AG04450 (cell line): ENCODE data around the gene EML3. TPM values are rescaled to one million over a fixed set of nuclear protein-coding genes. Genes with fewer than 3 reads are reported as not detected.
"Not testable (repeated sequence)": the region's sequence is repeated elsewhere in the genome, so short reads cannot be mapped to it uniquely, and the experiment has no call there.

Experiments used
- CTCF ChIA-PET: fragments of 300-600, 350-600 bp; formaldehyde crosslinking; extraction: SDS; loops from one replicate; lab custom pipeline; 2022; ENCODE audit warnings: antibody characterized with exemption, inconsistent platforms; lab: Charles Lee
- POLR2A ChIA-PET: fragments of 350-600 bp; formaldehyde crosslinking; extraction: SDS; loops from one replicate; lab custom pipeline; 2021; ENCODE audit warnings: antibody characterized with exemption, inconsistent platforms; lab: Yijun Ruan, JAX
- DNase-seq: peaks from one replicate; pipeline ENCODE4 v3.0.0-alpha.2; 2011; ENCODE audit warnings: low read depth, low spot score
- H3K27ac ChIP-seq: one replicate; pipeline ENCODE4 v1.5.1; 2012; ENCODE audit warnings: low read depth, low read length, control low read depth
- H3K27me3 ChIP-seq: one replicate; pipeline ENCODE4 v1.6.0; 2012; ENCODE audit warnings: low read length; ENCODE audit not compliant: control insufficient read depth, insufficient read depth
- H3K4me3 ChIP-seq: 2 replicates; pipeline ENCODE4 v1.5.1; 2011; ENCODE audit warnings: mild to moderate bottlenecking, low read depth, low read length, control low read depth
- H3K9me3 ChIP-seq: 2 replicates; pipeline ENCODE4 v1.5.1; 2012; ENCODE audit warnings: low read length; ENCODE audit not compliant: control insufficient read depth, insufficient read depth
- CTCF ChIP-seq: IDR thresholded peaks from 2 replicates; pipeline ENCODE4 v1.5.1; 2011; ENCODE audit warnings: low read depth, low read length, control low read depth, inconsistent platforms
- polyA plus RNA-seq: library from polyadenylated mRNA; depleted of rRNA; stranded (reverse); fragments of >200 nt; gene quantifications from 2 replicates; pipeline ENCODE4 v1.2.3, GENCODE V29; 2011

The EML3 gene
- polyA plus RNA-seq, 1 experiment: 18.6 TPM

DNA sequence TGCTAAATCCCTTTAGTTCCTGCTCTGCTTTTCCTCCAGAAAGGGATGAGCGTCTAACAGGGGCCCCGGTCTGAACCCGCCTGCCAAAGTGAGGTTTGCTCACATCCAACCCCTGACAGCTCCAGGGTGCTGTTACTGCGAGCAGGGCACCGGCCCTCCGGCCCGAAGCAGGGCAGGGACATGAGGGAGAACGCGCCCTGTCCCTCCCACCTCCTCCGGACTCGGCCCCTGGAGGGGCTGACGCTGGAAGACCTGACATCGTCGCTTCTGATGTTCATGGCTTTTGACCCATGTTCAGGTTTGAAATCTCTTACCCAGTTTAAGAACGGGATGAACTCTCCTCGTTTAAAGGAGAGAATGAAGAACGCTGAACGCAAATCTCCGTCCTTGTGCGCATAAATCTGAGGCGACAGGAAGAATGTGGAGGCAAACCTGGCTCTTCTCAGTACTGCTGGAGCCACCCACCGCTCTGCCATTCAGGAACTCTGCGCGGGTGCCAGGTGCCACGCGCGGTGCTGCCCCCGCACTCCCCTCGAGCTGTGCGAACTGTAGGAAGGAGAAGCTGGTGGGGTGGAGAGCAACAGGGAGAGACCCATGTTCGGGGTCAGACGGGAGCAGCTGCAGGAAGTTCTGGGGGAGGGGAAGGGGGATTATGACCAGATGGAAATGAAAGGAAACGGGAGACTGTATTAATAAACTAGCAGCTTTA is 38.1 kb downstream of the EML3 start:
- no peak for TF ChIP-seq CTCF
- peak overlapping the region; percentile 73 for H3K4me3 ChIP-seq
- H3K9me3 ChIP-seq: no peaks in the 10 kb centered on the region; the same call in 1 of the 2 replicates
- CTCF ChIA-PET: interaction anchor here (0.6 to 2.7 kb wide), 10 partner anchors 13 to 212 kb away, joined by 3 to 14 read pairs (median 4); partner anchors contain the start of gene MTA2
- DNase-seq: no peak
- no peaks in the 10 kb centered on the region for H3K27me3 ChIP-seq
- peak overlapping the region; percentile 98 for H3K27ac ChIP-seq
- POLR2A ChIA-PET: interaction anchor here (0.5 to 3.7 kb wide), 37 partner anchors 8 to 267 kb away, joined by 3 to 67 read pairs (median 5); partner anchors contain the start of genes AHNAK, B3GAT3, C11orf98 and CSKMT

DNA sequence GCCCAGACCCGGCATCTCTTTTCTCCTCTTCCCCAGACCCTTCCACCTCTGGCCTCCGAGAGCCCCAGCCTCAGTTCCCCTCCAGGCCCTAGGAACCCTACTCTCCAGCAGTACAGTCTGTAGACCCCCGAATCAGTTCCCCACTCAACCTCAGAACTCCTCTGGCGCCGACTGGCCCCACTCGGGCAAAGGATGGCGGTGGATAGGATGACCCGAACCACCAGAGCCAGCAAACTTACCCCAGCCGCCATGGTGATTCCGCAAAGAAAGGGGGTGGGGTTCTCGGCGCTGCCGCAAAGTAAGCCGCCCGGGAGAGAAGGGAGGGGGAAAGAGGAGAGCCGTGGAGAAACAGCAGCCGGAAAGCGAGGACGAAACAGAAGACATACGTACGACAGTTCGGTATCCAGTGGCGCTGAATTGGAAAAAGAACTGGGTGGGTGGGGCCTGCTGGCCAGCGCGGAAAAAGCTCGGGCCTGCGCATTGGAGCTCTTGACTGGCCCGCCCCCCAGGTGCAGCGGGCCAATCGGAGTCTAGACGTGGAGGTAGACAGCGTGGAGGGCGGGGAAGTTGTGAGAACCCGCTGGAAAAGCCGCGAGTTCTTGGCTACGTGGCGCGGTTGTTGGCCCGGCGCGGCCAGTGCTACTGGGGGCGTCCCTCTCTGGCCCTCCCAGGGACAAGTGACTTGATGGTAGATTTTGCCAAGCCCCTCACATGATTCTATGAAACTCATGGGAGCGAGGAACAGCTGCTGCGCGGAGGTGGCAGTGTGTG is 38.8 kb downstream of the EML3 start, which contains the start of gene EEF1G:
EEF1G (minus strand) TSS at position 300 of the 771 bp plus-strand sequence; CDS start at position 251, 49 bp downstream.
- POLR2A ChIA-PET: interaction anchor here (0.5 to 3.7 kb wide), 35 partner anchors 8 to 267 kb away, joined by 3 to 67 read pairs (median 6); partner anchors contain the start of genes AHNAK, B3GAT3, C11orf98 and CSKMT
- Histone ChIP-seq H3K9me3 (no peaks in the 10 kb centered on the region; the same call in 1 of the 2 replicates), H3K4me3 (peak within 1 kb of the TSS; percentile 92), H3K27ac (peak within 1 kb of the TSS; percentile 98), H3K27me3 (no peaks in the 10 kb centered on the region)
- CTCF ChIA-PET: interaction anchor here (0.6 to 2.7 kb wide), 8 partner anchors 13 to 213 kb away, joined by 3 to 14 read pairs (median 6); partner anchors contain the start of gene MTA2
- TF ChIP-seq CTCF: no peak
- DNase-seq: peak; percentile 100

- no peak for TF ChIP-seq CTCF
- CTCF ChIA-PET: interaction anchor here (1.0 to 2.7 kb wide), 9 partner anchors 12 to 213 kb away, joined by 3 to 19 read pairs (median 4); partner anchors contain the start of gene MTA2
- POLR2A ChIA-PET: interaction anchor here (0.8 to 3.7 kb wide), 32 partner anchors 8 to 268 kb away, joined by 3 to 67 read pairs (median 6); partner anchors contain the start of genes AHNAK, B3GAT3, C11orf98 and CSKMT
- no peaks in the 10 kb centered on the region for H3K27me3 ChIP-seq
- peak overlapping the region; percentile 92 for H3K4me3 ChIP-seq
- no peak for DNase-seq
- peak overlapping the region; percentile 86 for H3K27ac ChIP-seq
- no peaks in the 10 kb centered on the region; the same call in 1 of the 2 replicates for H3K9me3 ChIP-seq
These were observed 39.5 kb downstream of the EML3 start for GRCh38 chr11:62573006-62573591.

GRCh38 chr11:62572431-62572830 is 40.1 kb downstream of the EML3 start:
- no peak overlapping the region for H3K27ac ChIP-seq
- ChIA-PET POLR2A (interaction anchor here (0.6 to 3.7 kb wide), 4 partner anchors 19 to 276 kb away, joined by 3 to 67 read pairs (median 20); partner anchors contain the start of genes C11orf98, CSKMT and TUT1), CTCF (interaction anchor here (1.2 to 2.7 kb wide), 4 partner anchors 12 to 177 kb away, joined by 3 to 19 read pairs (median 9); no protein-coding TSS in a partner anchor)
- H3K27me3 ChIP-seq: no peaks in the 10 kb centered on the region
- no peak for DNase-seq
- H3K4me3 ChIP-seq: peak overlapping the region; percentile 92
- H3K9me3 ChIP-seq: no peaks in the 10 kb centered on the region; the same call in 1 of the 2 replicates
- TF ChIP-seq CTCF: no peak

DNA sequence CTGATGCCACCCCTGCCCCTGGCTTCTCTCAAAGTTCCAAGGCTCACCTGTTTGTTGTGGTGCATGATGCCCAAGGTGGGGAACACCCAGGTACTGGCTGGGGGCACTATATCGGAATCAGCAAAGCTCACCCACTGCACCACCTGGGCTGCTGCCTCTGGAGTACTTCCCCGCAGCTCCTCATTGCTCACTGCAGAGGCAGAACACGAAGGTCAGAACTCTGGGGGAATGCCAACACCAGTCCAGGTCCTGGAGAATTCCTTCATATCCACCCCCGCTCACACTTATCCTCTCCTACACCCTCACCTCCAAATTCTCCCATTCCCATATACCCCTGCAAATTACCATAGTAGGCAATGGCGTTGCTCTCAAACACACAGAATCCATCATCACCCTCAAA is 41.1 kb downstream of the EML3 start:
- POLR2A ChIA-PET, H3K27ac ChIP-seq, H3K9me3 ChIP-seq, DNase-seq, H3K4me3 ChIP-seq, H3K27me3 ChIP-seq: not testable (repeated sequence)
- CTCF ChIA-PET: interaction anchor here (1.2 to 2.5 kb wide), 2 partner anchors 11 to 177 kb away, joined by 3 to 19 read pairs; no protein-coding TSS in a partner anchor

GRCh38 chr11:62570903-62571302 is 41.7 kb downstream of the EML3 start:
- H3K4me3 ChIP-seq, H3K27me3 ChIP-seq, H3K9me3 ChIP-seq, POLR2A ChIA-PET, DNase-seq, H3K27ac ChIP-seq: not testable (repeated sequence)
- CTCF ChIA-PET: interaction anchor here (1.2 to 2.5 kb wide), 5 partner anchors 11 to 177 kb away, joined by 3 to 19 read pairs (median 8); no protein-coding TSS in a partner anchor
